ENCODE results near the gene GABRA5. TPM values are rescaled to one million over a fixed set of nuclear protein-coding genes. Genes with fewer than 3 reads are reported as not detected.

The GABRA5 gene
- total RNA-seq, 1 experiment from 2014 or later = 4.9 TPM

GRCh38 chr15:26864664-26865191, 2.1 kb upstream of the GABRA5 start:
- Histone ChIP-seq H3K23me2 (ENCODE audit: insufficient read length, low read depth, low read length, poor library complexity, severe bottlenecking) (no peaks in the 10 kb centered on the region), H3K4ac (ENCODE audit: low read depth, low read length) (no peak overlapping the region), H4K8ac (replicated peaks; ENCODE audit: insufficient read length, low read depth, low read length) (no peak overlapping the region), H3K79me1 (ENCODE audit: insufficient read depth, low read depth, low read length, poor library complexity, severe bottlenecking) (no peaks in the 10 kb centered on the region), H3K4me2 (ENCODE audit: insufficient read depth, insufficient read length, low read length) (no peak overlapping the region), H2BK20ac (ENCODE audit: low read depth, low read length, poor library complexity, severe bottlenecking) (no peak overlapping the region), H3K9me3 (ENCODE audit: control insufficient read depth, low read depth, low read length) (no peaks in the 10 kb centered on the region), H2BK12ac (ENCODE audit: insufficient read length, low read depth, low read length) (no peak overlapping the region), H3K56ac (ENCODE audit: insufficient read length, low read depth, low read length) (no peak overlapping the region), H4K20me1 (ENCODE audit: control insufficient read depth, insufficient read depth, insufficient read length) (no peaks in the 10 kb centered on the region), H3K79me2 (ENCODE audit: insufficient read depth, low read length) (no peaks in the 10 kb centered on the region), H3K23ac (ENCODE audit: insufficient read length, low read depth, low read length) (no peak overlapping the region), H3K9ac (ENCODE audit: extremely low read depth, insufficient read length, low read length) (no peak overlapping the region), H3K18ac (ENCODE audit: insufficient read length, low read depth, low read length) (no peak overlapping the region), H3K27ac (ENCODE audit: insufficient read length, low read depth, low read length) (no peak overlapping the region), H3T11ph (ENCODE audit: low read length) (no peak overlapping the region), H3K4me1 (ENCODE audit: insufficient read depth, low read length) (peaks cover 4% of the 10 kb centered on the region; the same call in 1 of the 2 replicates), H2AFZ (ENCODE audit: low read length) (peak overlapping the region; percentile 89), H2BK5ac (ENCODE audit: insufficient read length, low read length) (no peak overlapping the region), H3K27me3 (ENCODE audit: insufficient read depth, low read length) (peaks cover 5% of the 10 kb centered on the region), H2BK120ac (ENCODE audit: low read depth, low read length, poor library complexity, severe bottlenecking) (no peak overlapping the region), H4K91ac (ENCODE audit: insufficient read length, low read depth, low read length) (no peak overlapping the region), H2AK5ac (ENCODE audit: insufficient read length, low read length) (no peak overlapping the region), H2BK15ac (ENCODE audit: low read depth, low read length) (no peak overlapping the region), H3K14ac (ENCODE audit: insufficient read depth, low read length) (no peak overlapping the region; the same call in 1 of the 2 replicates), H4K5ac (ENCODE audit: insufficient read length, low read depth, low read length) (no peak overlapping the region)
- peaks cover 0 to 10% (median 8%) of the 10 kb centered on the region in 3 experiments; a peak in 4 of 7 replicates for H3K36me3 Mint-ChIP-seq (ENCODE audit: insufficient read depth in 1 of 3, low read depth in 3 of 3)
- H3K4me1 Mint-ChIP-seq = peaks cover 15 to 17% of the 10 kb centered on the region in 2 experiments
- peak; percentile 61 for DNase-seq
- H3K27ac Mint-ChIP-seq = no peak overlapping the region
- no CpG with 5 or more reads among the region's 8 CpGs for WGBS (ENCODE audit: extremely low coverage, insufficient read length, low lambda C conversion rate)
- no peak overlapping the region for H3K4me3 Mint-ChIP-seq
- H3K9me3 Mint-ChIP-seq = peaks cover 6 to 22% of the 10 kb centered on the region in 2 experiments
- TF ChIP-seq, protein P1, sequence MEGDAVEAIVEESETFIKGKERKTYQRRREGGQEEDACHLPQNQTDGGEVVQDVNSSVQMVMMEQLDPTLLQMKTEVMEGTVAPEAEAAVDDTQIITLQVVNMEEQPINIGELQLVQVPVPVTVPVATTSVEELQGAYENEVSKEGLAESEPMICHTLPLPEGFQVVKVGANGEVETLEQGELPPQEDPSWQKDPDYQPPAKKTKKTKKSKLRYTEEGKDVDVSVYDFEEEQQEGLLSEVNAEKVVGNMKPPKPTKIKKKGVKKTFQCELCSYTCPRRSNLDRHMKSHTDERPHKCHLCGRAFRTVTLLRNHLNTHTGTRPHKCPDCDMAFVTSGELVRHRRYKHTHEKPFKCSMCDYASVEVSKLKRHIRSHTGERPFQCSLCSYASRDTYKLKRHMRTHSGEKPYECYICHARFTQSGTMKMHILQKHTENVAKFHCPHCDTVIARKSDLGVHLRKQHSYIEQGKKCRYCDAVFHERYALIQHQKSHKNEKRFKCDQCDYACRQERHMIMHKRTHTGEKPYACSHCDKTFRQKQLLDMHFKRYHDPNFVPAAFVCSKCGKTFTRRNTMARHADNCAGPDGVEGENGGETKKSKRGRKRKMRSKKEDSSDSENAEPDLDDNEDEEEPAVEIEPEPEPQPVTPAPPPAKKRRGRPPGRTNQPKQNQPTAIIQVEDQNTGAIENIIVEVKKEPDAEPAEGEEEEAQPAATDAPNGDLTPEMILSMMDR (conservative IDR thresholded peaks at IDR 0.05) = peak; percentile 92
- peaks cover 31% of the 10 kb centered on the region for H3K27me3 Mint-ChIP-seq (ENCODE audit: low read depth)
